DMS79 treated with DMSO at 0.1 percent for 48 hours (cell line): Measurements from ENCODE around the gene PCTP.

Experiments used
- DNase-seq: peaks from one replicate; lab custom pipeline; 2025; lab: John Stamatoyannopoulos, UW

PCTP gene

DNA sequence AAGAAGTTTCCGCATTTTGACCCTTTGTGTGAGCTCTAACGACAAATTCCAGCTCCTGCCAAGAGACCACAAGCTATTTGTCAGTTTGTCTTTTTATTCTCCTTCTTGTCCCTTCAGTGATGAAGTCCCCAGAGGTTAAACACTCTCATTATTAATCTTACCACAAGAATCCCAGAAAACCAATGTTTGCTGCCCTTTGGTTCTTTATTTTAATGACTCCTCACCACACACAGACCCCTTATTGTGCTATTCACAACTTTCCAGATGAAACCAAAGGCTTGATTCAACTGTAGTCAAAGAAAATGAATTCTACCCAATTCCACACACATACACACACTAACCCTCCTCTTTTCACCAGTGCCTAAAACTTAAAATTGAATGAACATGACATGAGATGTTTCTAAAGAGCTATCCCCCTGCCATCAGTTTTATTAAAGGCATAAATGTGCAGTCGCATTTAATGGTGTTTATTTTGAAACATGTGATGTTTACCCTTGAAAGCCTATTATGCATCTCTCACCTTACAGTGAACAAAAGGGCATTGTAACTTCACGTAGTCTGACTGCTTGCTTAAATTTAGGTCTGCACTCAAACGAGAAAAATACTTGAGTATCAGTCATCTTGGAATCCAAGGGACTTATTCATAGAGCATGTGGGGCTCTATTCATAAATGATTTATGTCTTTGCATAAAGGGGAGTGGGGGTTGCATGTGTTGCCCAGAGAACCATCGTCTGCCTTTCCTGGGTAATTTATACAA, 44.1 kb downstream of the PCTP start:
- DNase-seq = peak; percentile 79

GRCh38 chr17:55806745-55807495, 56.1 kb downstream of the PCTP start:
- DNase-seq = peak; percentile 61

- no peak for DNase-seq
Measured at GRCh38 chr17:55811536-55811935, 60.7 kb downstream of the PCTP start.

- no peak for DNase-seq
Measured at GRCh38 chr17:55812323-55812722, 61.5 kb downstream of the PCTP start.

DNA sequence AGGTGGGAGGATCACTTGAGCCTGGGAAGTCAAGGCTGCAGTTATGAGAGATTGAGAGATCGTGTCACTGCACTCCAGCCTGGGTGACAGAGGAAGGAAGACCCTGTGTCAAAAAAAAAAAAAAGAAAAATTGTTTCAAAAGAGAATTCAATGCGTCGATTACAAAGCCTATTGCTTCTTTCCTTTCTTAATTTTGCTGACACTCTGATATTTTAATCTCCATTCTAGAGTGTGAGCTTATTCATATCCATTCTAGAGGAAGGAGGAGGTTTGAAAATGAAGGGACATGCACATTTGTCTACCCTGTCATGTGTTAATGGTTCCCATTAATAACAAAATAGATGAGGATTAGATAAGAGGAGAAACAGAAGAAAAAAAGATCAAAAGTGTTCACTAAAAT, 63.1 kb downstream of the PCTP start:
- no peak for DNase-seq

DNA sequence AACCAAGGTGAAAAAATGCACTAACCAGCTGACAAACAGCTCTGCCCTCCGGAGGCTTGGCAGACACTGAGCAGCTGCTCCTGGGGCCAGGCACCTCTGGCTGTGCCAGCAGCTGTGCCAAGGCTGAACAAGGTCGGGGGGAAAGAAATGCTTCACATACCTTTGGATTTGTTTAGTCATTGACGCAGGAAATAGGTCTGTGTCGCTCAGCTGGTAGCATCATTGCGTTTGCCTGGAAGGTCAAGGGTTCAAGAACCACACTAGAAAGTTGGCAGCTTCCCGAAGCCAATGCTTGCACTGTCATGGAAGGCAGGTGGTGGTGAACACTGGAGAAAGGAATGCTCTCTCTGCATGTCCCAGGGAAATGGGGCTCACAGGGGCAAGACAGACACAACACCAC, 63.5 kb downstream of the PCTP start:
- DNase-seq = no peak

- no peak for DNase-seq
Measured at GRCh38 chr17:55816532-55817396, 65.9 kb downstream of the PCTP start.

DNA sequence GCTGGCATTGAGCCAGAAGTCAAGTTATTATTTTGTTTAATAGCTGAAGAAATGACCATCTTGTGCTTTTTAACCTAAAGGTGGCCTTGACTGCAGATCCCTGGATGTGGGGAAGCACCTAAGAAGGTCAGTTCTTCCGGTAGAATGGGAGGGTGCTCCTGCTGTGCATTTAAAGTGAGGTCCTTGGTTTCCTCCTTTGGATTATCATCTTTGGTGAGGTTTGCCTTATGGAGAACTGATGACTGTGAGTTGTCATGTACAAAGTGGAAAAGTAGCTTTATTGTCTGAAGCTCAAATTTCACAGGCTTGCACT, 66.5 kb downstream of the PCTP start:
- DNase-seq = no peak

DNA sequence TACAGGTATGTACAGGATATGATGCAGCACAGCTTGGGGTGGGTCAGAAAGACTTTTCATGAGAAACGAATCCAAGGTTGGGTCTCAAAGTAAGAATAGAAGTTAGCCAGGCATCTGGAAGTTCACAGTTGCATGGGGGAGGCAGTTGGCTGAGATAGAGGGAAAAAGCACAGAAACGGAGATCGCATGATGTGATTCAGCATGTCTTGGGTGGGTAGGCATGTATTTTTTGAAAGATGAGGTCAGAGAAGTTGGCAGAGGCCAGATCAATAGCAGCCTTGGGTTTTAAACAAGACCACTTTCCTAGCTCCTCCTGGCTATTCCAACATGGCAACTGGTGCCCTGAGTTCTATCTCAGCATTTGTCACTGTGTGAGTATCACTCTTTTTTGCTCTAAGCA, 67.2 kb downstream of the PCTP start:
- DNase-seq = no peak

GRCh38 chr17:55818451-55819375, 67.9 kb downstream of the PCTP start:
- no peak for DNase-seq

- DNase-seq = no peak
Measured at GRCh38 chr17:55820675-55821074, 69.8 kb downstream of the PCTP start.

DNA sequence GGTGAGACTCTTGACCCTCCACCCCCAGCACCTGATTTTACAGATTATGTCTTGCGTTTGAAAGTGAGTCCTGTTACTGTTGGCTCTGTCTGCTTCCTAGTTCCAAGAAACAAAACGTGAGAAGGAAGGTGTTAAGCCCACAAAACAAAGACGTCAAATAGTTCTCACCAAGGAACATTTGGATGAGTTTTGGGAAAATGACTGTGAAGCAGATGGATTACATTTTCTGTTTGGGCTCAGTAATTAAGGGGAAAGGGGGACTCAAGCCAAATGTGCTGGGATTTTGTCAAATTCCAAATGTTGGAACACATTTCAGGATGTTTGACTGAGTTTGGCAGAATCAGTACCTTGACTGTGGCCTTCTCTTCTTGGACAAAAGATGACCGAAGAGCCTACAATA, 71.2 kb downstream of the PCTP start:
- DNase-seq = no peak

DNA sequence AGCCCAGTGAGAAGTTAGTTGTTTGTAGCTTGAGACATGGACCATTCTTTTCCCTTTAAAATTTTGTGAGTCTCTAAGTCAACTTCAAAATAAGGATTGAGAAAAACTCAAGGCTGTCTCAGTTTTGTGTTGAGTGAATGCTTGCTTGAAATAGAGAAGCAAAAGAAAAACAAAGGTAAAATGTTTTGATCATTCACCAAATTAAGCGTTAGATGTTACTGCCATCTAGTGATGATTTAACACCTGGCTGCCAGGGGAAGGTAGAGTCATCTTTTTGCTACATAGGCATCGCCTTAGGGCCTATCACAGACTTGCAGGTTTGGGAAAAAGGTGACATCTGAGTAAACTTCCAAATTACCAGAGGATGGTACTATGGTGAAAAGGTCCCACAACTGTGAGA, 74.4 kb downstream of the PCTP start:
- DNase-seq = peak; percentile 10
